GM19438 (cell line): ENCODE data around the gene SERAC1.

Source experiments
- ATAC-seq: cut with Tn5 transposase; IDR thresholded peaks from one replicate; pipeline ENCODE4 v1.9.1; 2021; ENCODE audit warnings: low read depth; ENCODE audit not compliant: unreplicated experiment

The SERAC1 gene

GRCh38 chr6:158131926-158132325 lies 36.1 kb downstream of the SERAC1 start:
- ATAC-seq, result no peak

GRCh38 chr6:158125271-158125670 lies 42.8 kb downstream of the SERAC1 start:
- no peak for ATAC-seq

GRCh38 chr6:158124288-158124687 lies 43.8 kb downstream of the SERAC1 start:
- no peak for ATAC-seq

- no peak for ATAC-seq
These were observed 46.0 kb downstream of the SERAC1 start for GRCh38 chr6:158122048-158122447.

- ATAC-seq, result no peak
These were observed 46.7 kb downstream of the SERAC1 start for GRCh38 chr6:158121335-158121734.

GRCh38 chr6:158118886-158119285 lies 49.2 kb downstream of the SERAC1 start:
- no peak for ATAC-seq

GRCh38 chr6:158115508-158115907 lies 52.6 kb downstream of the SERAC1 start:
- ATAC-seq, result no peak

- no peak for ATAC-seq
These were observed 53.0 kb downstream of the SERAC1 start for GRCh38 chr6:158115102-158115501.

GRCh38 chr6:158113802-158114201 lies 54.3 kb downstream of the SERAC1 start:
- ATAC-seq, result no peak

GRCh38 chr6:158111987-158112386 lies 56.1 kb downstream of the SERAC1 start:
- no peak for ATAC-seq

GRCh38 chr6:158110986-158111385 lies 57.1 kb downstream of the SERAC1 start:
- no peak for ATAC-seq

GRCh38 chr6:158109748-158110147 lies 58.3 kb downstream of the SERAC1 start:
- no peak for ATAC-seq

GRCh38 chr6:158104696-158105095 lies 63.4 kb downstream of the SERAC1 start:
- ATAC-seq, result no peak

GRCh38 chr6:158103228-158103627 lies 64.8 kb downstream of the SERAC1 start:
- ATAC-seq, result no peak

- no peak for ATAC-seq
These were observed 72.4 kb downstream of the SERAC1 start for GRCh38 chr6:158095671-158096070.

- no peak for ATAC-seq
These were observed 73.0 kb downstream of the SERAC1 start for GRCh38 chr6:158095031-158095430.

GRCh38 chr6:158092806-158093205 lies 75.3 kb downstream of the SERAC1 start:
- ATAC-seq, result no peak

GRCh38 chr6:158087224-158087867 lies 80.7 kb downstream of the SERAC1 start:
- no peak for ATAC-seq

GRCh38 chr6:158086504-158087223 lies 81.4 kb downstream of the SERAC1 start:
- ATAC-seq, result no peak

GRCh38 chr6:158086054-158086503 lies 82.0 kb downstream of the SERAC1 start:
- ATAC-seq, result no peak

GRCh38 chr6:158085261-158086053 lies 82.6 kb downstream of the SERAC1 start:
- ATAC-seq, result no peak
